Ishikawa (cell line): ENCODE results near the gene LUZP2.

Source experiments
- CEBPB ChIP-seq: IDR thresholded peaks from 2 replicates; pipeline ENCODE4 v1.6.1; 2012
- CREB1 ChIP-seq: IDR thresholded peaks from 2 replicates; pipeline ENCODE4 v1.6.1; 2012; ENCODE audit warnings: low read depth
- EGR1 ChIP-seq: IDR thresholded peaks from 2 replicates; pipeline ENCODE4 v1.6.1; 2012
- EP300 ChIP-seq: IDR thresholded peaks from 2 replicates; pipeline ENCODE4 v1.6.1; 2012; ENCODE audit warnings: borderline replicate concordance
- FOXM1 ChIP-seq: IDR thresholded peaks from 2 replicates; pipeline ENCODE4 v1.6.1; 2012; ENCODE audit warnings: low read depth, borderline replicate concordance
- MAX ChIP-seq: IDR thresholded peaks from 2 replicates; pipeline ENCODE4 v1.6.1; 2012
- NFIC ChIP-seq: IDR thresholded peaks from 2 replicates; pipeline ENCODE4 v1.6.1; 2012
- RAD21 ChIP-seq: IDR thresholded peaks from 2 replicates; pipeline ENCODE4 v1.6.1; 2012; ENCODE audit warnings: low read depth
- TAF1 ChIP-seq: IDR thresholded peaks from 2 replicates; pipeline ENCODE4 v1.6.1; 2012; ENCODE audit warnings: low read depth, mild to moderate bottlenecking
- TCF12 ChIP-seq: IDR thresholded peaks from 2 replicates; pipeline ENCODE4 v1.6.1; 2012; ENCODE audit warnings: low read depth
- TEAD4 ChIP-seq: IDR thresholded peaks from 2 replicates; pipeline ENCODE4 v1.6.1; 2012
- USF1 ChIP-seq: IDR thresholded peaks from 2 replicates; pipeline ENCODE4 v1.6.1; 2012
- YY1 ChIP-seq: IDR thresholded peaks from 2 replicates; pipeline ENCODE4 v1.6.1; 2012; ENCODE audit warnings: low read depth
- ZBTB7A ChIP-seq: IDR thresholded peaks from 2 replicates; pipeline ENCODE4 v1.6.1; 2012; ENCODE audit warnings: low read depth
- TF ChIP-seq, protein P1 (sequence below): IDR thresholded peaks from 2 replicates; pipeline ENCODE4 v1.6.1; 2012; ENCODE audit warnings: low read depth, mild to moderate bottlenecking

The LUZP2 gene

DNA sequence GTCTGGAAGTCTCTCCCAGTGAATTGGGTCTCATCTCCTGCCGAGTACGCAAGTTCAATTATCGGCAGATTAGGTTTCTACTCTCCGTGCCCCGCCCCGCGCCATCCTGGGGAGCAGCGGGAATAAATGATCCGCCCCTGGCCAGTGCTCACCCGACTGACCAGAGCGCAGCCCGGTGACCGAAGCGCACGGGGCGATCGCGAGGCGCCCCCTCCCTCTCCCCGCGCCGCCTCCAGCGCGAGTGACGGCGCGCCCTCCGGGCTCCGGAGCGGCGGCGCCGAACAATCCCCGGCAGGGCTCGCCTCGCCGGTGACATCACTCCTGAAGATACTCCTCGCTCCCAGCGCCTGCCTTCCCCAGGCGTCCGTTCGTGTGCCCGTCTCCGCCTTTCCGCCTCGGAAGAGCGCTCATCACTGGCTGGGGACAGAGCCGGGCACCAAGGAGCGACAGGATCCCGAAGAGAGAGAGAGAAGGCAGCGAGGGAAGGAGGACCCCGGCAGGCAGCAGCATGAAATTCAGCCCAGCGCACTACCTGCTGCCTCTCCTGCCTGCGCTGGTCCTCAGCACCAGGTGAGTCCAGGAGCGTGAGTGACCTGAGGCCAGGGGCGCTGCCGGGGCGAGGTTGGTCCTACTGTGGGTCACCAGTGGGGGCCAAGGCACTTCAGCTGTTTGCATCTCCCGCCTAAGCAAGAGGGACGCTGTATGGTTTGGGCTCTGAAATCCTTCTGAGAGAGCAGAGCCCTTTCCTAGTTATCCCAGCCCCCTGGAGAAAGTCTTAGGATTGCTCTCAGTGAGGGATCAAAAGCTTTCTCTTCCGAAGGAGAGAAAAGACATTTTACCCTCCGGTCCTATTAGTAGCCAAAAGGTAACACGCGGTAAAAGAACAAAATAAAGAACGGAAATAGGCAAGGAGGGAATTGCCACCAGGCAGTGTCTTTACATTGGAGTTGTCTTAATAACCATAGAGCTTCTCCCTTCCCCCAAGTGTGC, at the start of gene LUZP2:
Gene LUZP2, plus strand, starts transcription at position 318 of the 990 bp plus-strand sequence.
- no peak; the same call in 1 of the 2 replicates for TF ChIP-seq RAD21
- no peak for TF ChIP-seq FOXM1
- TF ChIP-seq NFIC, result no peak
- no peak for TF ChIP-seq EP300
- TF ChIP-seq USF1, result no peak
- TF ChIP-seq TCF12, result no peak
- TF ChIP-seq TAF1, result no peak
- TF ChIP-seq ZBTB7A, result no peak
- TF ChIP-seq CEBPB, result no peak
- TF ChIP-seq, protein P1, sequence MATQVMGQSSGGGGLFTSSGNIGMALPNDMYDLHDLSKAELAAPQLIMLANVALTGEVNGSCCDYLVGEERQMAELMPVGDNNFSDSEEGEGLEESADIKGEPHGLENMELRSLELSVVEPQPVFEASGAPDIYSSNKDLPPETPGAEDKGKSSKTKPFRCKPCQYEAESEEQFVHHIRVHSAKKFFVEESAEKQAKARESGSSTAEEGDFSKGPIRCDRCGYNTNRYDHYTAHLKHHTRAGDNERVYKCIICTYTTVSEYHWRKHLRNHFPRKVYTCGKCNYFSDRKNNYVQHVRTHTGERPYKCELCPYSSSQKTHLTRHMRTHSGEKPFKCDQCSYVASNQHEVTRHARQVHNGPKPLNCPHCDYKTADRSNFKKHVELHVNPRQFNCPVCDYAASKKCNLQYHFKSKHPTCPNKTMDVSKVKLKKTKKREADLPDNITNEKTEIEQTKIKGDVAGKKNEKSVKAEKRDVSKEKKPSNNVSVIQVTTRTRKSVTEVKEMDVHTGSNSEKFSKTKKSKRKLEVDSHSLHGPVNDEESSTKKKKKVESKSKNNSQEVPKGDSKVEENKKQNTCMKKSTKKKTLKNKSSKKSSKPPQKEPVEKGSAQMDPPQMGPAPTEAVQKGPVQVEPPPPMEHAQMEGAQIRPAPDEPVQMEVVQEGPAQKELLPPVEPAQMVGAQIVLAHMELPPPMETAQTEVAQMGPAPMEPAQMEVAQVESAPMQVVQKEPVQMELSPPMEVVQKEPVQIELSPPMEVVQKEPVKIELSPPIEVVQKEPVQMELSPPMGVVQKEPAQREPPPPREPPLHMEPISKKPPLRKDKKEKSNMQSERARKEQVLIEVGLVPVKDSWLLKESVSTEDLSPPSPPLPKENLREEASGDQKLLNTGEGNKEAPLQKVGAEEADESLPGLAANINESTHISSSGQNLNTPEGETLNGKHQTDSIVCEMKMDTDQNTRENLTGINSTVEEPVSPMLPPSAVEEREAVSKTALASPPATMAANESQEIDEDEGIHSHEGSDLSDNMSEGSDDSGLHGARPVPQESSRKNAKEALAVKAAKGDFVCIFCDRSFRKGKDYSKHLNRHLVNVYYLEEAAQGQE, result no peak
- no peak for TF ChIP-seq TEAD4
- no peak for TF ChIP-seq MAX
- TF ChIP-seq EGR1, result no peak
- no peak for TF ChIP-seq CREB1
- TF ChIP-seq YY1, result no peak

GRCh38 chr11:24453129-24453718, 43.6 kb upstream of the LUZP2 start:
- TF ChIP-seq, protein P1, result no peak
- TF ChIP-seq EGR1, result no peak

DNA sequence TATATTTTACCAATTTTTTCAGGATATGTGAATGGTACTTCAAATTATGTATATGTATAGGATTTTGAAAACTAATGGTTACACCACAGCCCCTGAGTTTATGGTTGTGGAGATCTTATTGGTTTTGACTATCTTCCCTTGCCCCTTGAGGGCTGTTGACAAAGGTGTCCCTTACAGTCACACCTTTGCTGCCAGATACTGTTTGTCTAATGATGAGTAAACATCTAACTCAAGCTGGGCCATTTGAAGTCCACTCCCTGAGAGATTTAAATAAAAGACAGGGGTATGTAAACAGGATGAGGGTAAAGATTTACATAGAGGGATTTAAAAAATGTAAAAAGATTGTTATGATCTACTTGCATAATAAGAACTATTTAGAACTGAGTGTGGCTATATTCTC, 38.9 kb upstream of the LUZP2 start:
- TF ChIP-seq YY1 (no peak), USF1 (no peak), CEBPB (no peak)

GRCh38 chr11:24470431-24470830, 26.4 kb upstream of the LUZP2 start:
- no peak for TF ChIP-seq RAD21
- TF ChIP-seq CREB1, result no peak
- TF ChIP-seq EGR1, result no peak
- no peak for TF ChIP-seq TCF12
- no peak for TF ChIP-seq FOXM1
- no peak for TF ChIP-seq CEBPB
- no peak for TF ChIP-seq USF1
- TF ChIP-seq MAX, result no peak
- no peak for TF ChIP-seq TEAD4
- no peak for TF ChIP-seq EP300
- TF ChIP-seq, protein P1, result no peak
- TF ChIP-seq YY1, result no peak
- no peak for TF ChIP-seq TAF1
- no peak for TF ChIP-seq ZBTB7A
- TF ChIP-seq NFIC, result no peak
